Stimulated activated CD8-positive, alpha-beta memory T cell treated with anti-CD3 and anti-CD28 coated beads, Interleukin-12 subunit alpha, Interleukin-12 subunit beta, amount 100 ng/mL, for 4 hours (primary cell): ENCODE data around the gene ZFC3H1.

Experiments used
- DNase-seq: peaks from one replicate; pipeline ENCODE4 v3.0.0-alpha.2; 2020; ENCODE audit warnings: low read depth

Gene ZFC3H1

DNA sequence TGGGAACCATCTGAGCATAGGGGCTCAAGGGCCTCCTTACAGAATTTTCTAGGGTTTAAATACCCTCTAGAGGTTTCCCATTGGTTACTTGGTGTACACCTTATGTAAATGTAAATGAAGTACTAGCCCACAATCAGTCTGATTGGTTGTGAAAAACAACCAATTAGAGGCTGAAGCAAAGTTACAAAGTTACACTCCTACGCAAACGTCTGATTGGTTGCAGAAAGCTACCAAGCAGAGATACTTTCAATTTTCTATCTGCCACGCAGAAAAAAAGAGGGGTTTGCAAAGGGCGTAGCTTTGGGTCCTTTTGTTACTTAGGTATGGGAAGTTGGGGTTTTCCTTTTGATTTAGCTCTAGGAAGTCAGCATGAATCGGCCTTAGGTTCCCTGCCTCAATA, 20.4 kb upstream of the ZFC3H1 start:
- no peak for DNase-seq

DNA sequence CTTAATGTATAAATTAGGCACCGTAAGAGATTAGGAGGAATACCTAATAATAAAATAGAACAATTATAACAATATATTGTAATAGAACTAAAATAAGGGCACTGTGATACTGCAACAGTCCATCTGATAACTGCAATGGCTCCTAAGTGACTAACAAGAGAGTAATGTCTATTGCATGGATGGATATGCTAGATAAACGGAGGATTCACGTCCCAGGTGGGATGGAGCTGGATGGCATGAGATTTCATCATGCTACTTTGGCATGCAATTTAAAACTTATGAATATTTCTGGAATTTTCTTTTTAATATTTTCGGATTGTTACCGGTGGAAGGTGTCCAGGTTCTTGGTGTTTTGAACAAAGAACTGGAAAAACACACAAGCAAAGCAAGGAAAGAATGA, 20.0 kb upstream of the ZFC3H1 start:
- no peak for DNase-seq

DNA sequence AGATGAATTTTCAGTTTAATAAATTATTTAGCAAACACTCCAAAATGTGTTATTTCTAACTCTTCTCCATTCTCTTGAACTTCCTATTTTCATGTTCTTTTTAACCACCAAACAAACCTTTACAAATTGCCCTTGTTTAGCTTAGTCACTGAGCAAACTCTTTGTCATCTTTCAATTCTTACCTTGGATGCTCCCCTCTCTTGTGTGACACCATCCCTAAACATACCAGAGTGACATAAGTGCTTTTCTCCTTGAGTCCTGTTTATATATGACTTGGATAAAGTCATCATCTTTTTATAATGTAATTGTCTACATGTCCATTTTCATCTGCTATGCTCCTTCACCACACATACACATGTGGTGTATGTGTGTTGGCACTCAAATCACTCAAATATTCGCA, 18.8 kb upstream of the ZFC3H1 start:
- no peak for DNase-seq

DNA sequence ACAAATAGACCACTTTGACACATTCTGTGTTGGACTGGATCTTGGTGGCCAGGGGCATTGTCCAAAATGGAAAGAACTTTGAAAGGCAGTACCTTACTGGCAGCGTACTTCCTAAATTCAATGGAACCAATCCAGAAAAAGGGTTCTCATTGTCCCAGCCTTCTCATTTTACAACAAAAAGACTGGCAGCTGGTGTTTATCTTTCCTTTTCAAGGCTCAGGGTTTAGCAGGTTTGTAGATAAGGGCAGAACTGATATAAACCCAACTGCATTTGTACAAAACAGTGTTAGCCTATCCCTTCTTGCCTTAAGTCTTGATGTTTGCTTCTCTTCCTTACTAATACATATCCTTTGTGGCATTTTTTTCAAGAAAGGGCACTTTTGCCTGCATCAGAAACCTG, 8.2 kb upstream of the ZFC3H1 start:
- DNase-seq = no peak

DNA sequence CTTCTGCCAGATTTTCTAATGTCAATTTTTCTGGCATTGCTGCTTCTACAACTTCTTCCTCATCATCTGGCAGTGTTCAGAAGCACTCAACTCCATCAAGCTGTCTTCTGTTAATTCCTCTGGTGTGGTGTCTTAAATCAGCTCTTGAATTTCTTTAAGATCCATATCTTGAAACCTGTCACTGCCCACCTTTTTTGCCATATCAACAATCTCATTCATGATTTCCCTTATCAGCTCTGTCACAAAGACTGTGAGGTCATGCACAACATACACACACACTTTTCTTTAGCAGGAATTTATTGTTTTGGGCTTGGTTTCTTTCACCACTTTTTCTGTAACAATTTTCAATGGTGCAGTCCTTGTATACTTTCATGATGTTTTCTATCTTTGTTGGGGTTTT, 7.7 kb upstream of the ZFC3H1 start:
- no peak for DNase-seq

DNA sequence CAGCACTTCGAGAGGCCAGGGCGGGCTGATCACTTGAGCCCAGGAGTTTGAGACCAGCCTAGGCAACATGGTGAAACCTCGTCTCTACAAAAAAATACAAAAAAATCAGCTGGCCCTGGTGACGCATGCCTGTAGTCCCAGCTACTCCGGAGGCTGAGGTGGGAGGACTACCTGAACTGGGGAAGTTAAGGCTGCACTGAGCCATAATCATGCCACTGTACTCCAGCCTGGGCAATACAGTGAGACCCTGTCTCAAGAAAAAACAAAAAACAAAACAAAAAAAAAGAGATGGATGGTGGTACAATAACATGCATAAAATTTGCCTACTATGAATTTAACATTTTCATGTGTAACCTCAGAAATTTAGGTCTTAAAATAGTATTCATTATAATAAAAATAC, 2.6 kb upstream of the ZFC3H1 start:
- DNase-seq = no peak

DNA sequence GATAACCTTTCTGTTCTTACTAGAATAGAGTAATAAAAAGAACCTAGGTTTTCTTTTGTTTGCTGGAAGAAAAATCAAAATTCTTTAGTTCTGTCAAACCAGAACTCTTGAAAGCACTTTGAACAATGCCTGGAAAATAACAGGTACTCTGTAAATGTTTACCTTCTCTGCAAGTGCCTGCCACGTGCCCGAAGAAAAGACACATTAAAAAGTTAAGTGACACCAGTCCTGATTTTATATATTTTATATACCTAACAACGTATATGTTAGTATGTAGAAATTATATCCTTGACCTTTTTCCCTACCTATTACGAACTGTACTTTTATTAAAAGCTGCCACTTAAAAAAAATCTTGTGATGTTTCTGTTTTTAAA, 1.4 kb upstream of the ZFC3H1 start:
- no peak for DNase-seq

DNA sequence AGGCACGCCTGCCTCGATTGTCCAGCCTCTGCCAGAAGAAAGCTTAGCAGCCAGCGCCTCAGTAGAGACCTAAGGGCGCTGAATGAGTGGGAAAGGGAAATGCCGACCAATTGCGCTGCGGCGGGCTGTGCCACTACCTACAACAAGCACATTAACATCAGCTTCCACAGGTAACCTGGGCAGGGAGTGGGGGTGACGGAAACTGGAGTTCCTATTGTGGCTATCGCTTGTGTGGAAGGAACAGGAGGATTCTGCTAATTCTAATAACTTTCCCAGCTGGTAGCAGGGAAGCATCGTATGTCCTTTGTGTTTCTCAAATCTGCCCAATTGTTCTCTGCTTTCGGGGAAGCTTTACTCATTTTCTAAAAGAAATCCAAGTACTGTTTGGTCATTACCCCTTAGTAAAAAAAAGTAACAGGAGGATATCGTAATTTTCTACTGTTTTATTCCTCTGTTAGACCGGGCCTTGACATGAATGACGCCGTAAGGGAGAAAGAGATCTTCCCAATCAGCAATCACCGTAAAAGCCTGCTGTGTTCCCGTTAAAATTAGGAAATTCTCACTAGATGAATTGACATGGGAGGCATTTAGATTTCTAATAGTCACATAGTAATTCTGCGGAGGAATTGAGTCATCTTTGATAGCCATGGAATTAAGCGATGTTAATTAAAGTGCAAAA, 902 bp upstream of the ZFC3H1 start:
- no peak for DNase-seq

DNA sequence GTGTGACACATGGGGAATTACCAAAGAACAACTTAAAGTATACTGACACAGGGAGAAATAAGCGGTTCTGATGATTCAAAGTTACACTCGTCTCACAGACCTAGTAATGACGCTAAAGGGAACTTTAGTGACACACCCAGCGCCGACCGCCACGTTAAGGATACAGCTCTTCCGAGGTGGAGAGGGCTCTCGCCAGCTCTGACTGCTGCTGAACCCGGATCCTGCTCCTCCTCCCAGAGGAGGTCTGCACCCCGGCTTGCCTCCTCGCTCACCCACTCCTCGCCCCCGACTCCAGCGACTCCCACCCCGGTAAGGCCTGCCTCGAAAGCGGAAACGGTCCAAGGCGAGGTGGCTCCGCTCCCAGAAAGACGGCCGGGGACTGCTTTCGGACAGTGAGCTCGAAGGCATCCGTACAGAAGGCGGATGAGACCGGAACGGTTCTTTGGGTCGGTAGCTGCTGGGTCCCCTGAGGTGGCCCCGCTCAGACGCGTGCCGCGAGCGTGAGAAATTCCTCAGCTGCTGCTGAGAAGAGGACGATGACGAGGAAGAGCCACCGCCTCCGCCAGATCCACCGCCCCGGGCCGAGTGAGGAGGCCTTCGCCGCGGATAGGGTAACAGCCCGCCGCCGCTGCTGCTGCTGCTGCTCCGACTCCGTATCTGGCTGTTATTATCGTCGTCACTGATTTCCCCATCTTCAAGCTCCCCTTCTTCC, 643 bp downstream of the ZFC3H1 start:
- peak; percentile 57 for DNase-seq

DNA sequence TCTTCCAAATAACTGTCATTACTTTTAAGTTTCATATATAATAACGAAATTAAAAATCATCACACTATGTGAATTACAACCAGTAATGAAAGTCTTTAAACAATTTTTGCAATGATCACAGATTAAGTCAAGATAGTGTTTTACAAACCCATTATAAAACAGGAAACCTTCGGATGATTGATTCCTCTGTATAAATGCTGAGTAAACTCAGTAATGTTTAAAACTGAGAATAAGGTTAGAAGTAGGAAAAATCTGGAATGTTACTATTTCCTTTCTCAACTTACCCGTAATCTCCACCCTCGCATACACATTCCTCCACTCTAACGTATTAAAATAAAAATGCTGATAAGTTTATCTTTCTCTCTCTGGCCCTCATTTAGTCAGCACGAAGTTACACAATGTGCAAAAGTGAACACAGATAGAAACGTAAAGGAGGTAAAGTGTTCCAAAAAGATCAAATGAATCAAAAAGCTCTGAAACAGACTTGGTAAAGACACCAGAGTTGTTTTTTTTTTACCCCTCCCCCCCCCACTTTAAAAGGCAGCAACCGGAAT, 1.6 kb downstream of the ZFC3H1 start:
- DNase-seq = no peak

DNA sequence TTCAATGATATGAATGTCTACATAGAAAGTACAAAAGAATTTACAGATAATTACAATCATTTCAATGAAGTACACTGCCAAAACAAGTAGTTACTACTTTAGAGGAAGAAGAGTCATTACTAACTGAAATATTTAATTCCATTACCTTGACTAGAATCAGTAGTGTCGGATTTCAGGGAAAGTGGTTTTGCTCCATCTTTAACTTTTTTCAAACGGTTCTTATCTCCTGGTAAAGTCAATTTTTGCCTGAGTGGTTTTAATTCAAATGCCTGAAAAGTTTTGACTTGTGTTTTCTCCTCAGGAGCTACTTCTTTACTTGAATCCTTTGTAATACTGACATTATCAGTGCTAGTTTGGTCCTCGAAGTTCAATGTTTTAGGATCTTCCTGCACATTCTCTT, 6.9 kb downstream of the ZFC3H1 start:
- DNase-seq = no peak

DNA sequence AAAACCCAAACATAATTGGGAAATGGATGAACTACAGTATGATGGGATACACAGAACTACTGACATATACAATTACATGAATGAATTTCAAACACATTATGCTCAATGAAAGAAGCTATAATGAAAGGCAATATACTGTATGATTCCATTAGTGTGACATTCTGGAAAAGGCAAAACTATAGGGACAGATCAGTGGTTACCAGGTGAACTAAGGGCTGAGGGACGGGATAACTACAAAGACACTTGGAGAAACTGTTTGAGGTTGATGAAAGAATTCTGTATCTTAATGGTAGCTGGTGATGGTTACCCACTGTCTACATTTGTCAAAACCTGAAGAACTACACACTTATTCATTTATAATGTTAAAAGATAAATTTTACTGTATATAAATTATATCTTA, 7.7 kb downstream of the ZFC3H1 start:
- DNase-seq = no peak

DNA sequence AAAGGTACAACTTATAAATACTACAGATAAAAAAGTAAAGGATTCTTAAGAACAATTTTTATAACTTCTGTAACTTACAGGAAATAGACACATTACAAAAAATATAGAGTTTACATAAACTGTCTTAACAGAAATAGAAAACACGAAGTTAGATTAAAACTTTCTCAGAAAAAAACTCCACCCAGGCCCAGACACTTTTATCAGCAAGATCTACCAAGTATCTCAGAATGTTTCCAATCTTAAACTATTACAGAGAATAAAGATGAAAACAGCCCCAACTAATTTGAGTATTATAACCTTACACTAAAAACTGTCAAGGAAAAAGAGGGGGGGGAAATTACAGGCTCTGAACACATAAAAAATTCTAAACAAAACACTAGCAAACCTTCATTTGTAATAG, 8.2 kb downstream of the ZFC3H1 start:
- DNase-seq = no peak

DNA sequence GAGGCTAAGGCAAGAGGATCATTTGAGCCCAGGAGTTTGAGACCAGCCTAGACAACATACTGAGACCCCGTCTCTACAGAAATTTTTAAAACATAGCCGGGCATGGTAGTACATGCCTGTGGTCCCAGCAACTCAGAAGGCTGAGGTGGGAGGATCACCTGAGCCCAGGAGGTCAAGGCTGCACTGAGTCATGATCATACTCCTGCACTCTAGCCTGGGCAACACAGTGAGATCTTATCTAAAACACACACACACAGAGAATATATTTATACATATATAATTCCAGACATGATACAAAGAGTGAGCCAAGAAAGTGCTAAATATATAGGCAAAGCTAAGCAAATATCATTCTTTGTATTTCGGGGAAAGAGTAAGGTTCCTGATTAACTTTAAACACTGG, 9.4 kb downstream of the ZFC3H1 start:
- no peak for DNase-seq

DNA sequence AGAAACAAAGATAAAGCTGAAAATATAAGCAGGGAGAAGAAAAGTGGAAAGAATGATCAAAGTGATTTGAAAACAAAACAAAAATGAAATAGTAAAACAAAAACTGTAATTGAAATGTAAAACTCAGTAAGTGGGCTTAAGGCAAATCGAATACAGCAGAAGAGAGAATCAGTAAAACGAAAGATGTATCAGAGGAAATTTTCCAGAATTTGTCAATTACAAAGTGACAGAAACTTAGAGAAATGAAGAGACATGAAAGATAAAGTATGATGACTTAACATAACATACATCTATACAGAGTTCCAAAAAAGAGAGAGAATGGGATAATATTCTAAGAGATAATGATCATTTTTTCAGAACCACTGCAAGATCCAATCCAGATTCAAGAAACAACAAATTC, 10.5 kb downstream of the ZFC3H1 start:
- DNase-seq = no peak

DNA sequence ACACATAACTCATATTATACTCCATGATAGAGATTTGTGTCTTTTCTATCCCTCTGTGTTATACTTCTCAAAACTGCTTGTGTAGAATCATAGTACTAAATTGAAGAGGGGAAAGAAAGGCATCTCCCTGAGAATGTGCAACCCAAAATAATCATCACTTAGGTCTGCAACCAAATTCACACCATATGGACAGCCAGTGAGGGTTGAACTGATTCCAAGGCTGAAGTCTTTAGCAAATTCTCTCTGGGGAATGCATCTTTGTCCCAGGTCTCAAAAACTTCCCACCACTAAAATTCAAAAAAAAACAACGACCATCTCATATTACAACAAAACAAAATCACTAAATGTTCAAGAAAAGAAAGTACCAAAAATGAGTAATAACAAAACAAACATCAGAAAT, 11.0 kb downstream of the ZFC3H1 start:
- no peak for DNase-seq

DNA sequence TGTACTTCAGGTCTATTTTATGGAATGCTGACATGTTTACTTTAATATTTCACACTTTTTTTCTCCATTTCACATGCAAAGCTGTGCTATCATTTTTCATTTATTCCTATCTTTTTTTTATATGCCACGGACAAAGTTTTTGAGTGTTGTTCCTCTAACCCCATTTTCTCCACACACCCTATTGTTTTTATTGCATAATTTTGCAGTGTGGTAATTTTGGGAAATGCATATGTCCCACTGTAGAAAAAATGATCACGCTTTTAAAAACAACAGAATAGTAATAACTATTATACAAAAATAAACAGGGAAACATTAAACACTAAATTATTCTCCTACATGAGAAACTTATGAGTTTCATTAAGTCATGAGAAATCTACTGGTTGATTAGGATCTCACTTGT, 14.2 kb downstream of the ZFC3H1 start:
- DNase-seq = no peak

DNA sequence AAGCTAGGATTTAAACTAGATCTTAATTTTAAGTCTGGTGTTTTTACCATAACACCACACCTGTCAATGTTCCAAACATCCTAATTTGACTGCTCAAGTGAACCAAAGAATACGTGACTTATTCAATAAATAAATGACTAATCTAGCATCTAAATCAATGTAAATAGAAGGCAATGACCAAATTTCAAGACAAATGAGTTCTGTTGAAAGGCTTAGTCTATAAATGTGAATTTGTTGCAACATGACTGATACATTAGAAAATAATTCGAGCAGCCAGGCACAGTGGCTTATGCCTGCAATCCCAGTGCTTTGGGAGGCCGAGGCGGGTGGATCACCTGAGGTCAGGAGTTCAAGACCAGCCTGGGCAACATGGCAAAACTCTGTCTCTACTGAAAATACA, 15.1 kb downstream of the ZFC3H1 start:
- DNase-seq = no peak

DNA sequence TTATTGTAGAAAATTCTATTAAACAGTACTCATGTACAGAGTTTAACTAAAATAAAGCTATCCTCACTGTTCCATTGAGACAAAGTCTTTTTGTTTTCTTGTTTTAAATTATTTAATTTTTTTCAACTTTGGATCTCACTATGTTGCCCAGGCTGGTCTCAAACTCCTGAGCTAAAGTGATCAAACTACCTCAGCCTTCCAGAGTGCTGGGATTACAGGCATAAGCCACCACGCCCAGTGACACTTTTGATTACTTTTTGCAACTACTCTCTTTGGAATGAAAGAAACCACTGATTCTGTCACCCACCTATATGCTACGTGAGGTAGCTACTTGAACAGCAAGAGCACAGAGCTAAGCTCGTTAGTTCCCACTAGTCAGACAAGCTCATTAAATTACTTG, 17.1 kb downstream of the ZFC3H1 start:
- no peak for DNase-seq

DNA sequence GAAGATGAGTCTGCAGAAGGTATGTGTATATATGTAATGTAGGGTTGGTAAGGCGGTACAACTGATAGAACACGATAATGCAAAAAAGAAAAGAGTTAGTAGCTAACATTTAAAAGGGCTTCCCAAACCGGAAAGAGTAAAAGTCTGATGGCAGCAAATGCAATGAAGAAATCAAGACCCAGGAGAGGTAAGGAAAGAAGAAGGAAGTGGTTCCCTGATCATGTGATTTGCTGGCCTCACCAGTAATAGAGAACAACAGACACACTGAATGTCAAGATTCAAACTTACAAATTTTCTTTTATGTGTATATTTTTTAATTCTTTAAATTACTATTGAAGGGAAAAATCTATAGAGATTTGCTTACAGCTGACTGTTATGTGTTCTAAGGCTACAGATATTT, 18.4 kb downstream of the ZFC3H1 start:
- DNase-seq = no peak

DNA sequence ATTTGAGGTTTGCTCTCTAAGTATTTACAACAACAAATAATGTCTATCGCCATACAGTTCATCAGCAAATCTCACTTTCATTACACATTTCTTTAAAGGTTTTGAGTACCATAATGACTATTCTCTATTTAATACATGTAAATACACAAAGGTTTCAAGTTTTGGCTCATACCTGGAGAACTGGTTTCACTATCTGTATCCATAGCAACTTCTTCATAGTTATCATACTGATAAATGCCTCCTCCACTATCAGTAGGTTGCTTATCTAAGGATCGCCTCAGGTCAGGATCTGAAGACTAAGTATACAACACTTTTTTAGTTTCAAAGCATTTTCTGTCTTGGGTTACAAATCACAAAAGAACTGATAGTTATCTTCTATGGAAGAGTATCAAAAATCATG, 21.4 kb downstream of the ZFC3H1 start:
- no peak for DNase-seq

DNA sequence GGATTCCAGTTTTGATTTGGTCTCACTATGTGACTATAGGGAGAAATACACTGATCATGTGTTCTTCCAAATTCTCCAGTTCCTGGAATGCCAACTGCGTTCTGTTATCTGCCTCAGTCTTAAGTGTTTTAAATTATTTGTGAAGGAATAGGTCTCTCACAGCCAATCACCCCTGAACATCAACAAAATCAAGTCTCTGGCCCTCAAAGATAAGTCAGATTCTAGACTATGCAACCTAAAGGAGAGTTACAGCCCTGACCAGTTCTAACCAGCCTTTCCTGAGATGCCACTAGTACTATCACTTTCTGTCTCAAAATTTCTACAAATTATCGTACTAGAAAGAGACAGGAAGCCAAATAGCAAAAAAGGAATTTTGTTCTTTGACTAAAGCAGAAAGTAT, 22.3 kb downstream of the ZFC3H1 start:
- no peak for DNase-seq

DNA sequence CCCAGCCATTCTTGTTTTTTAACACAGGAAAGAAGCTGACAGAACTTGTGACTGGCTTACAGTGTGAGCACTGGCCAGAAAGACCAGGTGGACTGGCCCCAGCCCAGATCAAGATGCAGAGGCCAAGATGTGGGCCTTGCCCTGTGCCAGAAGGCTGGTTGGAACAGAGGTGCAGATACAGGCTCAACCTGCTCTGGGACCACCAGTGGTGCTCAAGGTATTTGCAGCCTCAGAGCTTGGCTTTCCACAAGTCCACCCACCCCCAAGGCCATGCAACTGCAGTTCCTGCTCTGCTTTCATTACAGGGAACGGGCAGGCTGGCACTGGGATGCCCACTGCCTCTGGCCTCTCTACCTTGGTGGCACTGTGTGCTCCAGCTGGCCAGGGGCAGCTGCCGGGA, 23.3 kb downstream of the ZFC3H1 start:
- no peak for DNase-seq

DNA sequence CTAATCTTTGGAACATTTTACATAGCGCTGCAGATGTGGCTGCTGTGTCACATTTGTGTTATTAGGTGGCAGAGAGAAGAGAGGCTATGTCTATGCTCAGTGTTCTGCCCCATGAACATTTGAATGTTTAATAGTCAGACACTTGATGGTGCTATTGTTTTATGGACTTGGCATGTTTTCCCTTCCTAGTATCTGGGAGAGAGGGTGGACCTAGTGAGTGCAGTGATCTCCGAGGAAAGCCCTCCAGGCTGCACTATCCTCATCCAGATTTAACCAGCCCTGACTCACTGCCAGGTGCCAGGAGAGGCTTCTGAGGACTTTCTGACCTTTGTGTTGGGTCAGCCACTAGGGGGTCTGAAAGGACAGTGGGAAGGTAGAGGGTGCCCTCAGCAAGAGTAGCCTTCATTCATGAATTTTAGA, 24.3 kb downstream of the ZFC3H1 start:
- DNase-seq = no peak
